GM23338 (cell line): ENCODE measurements around the gene COL4A6. TPM values are rescaled to one million over a fixed set of nuclear protein-coding genes. Genes with fewer than 3 reads are reported as not detected.

Experiments
- ATAC-seq: fragments of 200-7000 bp; cut with Tn5 transposase; 3 replicates; pipeline ENCODE4 v1.9.1; 2020
- DNase-seq: peaks from one replicate; pipeline ENCODE4 v3.0.0-alpha.2; 2015; ENCODE audit warnings: low spot score
- H2AFZ ChIP-seq: fragments of 200-600 bp; sonication (generic); 2 replicates; pipeline ENCODE4 v1.8.0; 2016; ENCODE audit warnings: antibody characterized with exemption, mild to moderate bottlenecking, moderate library complexity
- H3F3A ChIP-seq: fragments of 200-600 bp; sonication (generic); replicated peaks from 2 replicates; pipeline ENCODE4 v1.8.0; 2017; ENCODE audit warnings: antibody characterized with exemption, mixed run types, low read depth
- H3K27ac ChIP-seq: fragments of 200-600 bp; sonication (generic); 2 replicates; pipeline ENCODE4 v1.6.1; 2016; ENCODE audit warnings: low read depth
- H3K27me3 ChIP-seq: fragments of 200-600 bp; sonication (generic); 2 replicates; pipeline ENCODE4 v1.8.0; 2016; ENCODE audit warnings: mild to moderate bottlenecking, mixed run types, moderate library complexity; ENCODE audit not compliant: insufficient read depth
- H3K36me3 ChIP-seq: fragments of 200-600 bp; sonication (generic); 2 replicates; pipeline ENCODE4 v1.8.0; 2016; ENCODE audit warnings: mild to moderate bottlenecking; ENCODE audit not compliant: insufficient read depth
- H3K4me1 ChIP-seq: fragments of 200-600 bp; sonication (generic); 2 replicates; pipeline ENCODE4 v1.8.0; 2016; ENCODE audit warnings: mild to moderate bottlenecking, moderate library complexity; ENCODE audit not compliant: insufficient read depth
- H3K4me2 ChIP-seq: fragments of 200-600 bp; sonication (generic); 2 replicates; pipeline ENCODE4 v1.7.1; 2017; ENCODE audit warnings: mixed run types
- H3K4me3 ChIP-seq: fragments of 200-600 bp; sonication (generic); 2 replicates; pipeline ENCODE4 v1.6.1; 2016; ENCODE audit warnings: mixed run types
- H3K79me2 ChIP-seq: fragments of 200-600 bp; sonication (generic); replicated peaks from 2 replicates; pipeline ENCODE4 v1.8.0; 2017; ENCODE audit warnings: mild to moderate bottlenecking; ENCODE audit not compliant: insufficient read depth
- H3K9me2 ChIP-seq: fragments of 200-600 bp; sonication (generic); 2 replicates; pipeline ENCODE4 v1.8.0; 2017; ENCODE audit not compliant: insufficient read depth
- H4K20me1 ChIP-seq: fragments of 200-600 bp; sonication (generic); replicated peaks from 2 replicates; pipeline ENCODE4 v1.8.0; 2017; ENCODE audit warnings: mild to moderate bottlenecking; ENCODE audit not compliant: insufficient read depth
- H3K27ac Mint-ChIP-seq: 2 replicates; pipeline ENCODE4 v1.8.0; 2020; ENCODE audit warnings: inconsistent platforms, mild to moderate bottlenecking, moderate library complexity, mixed read lengths
- H3K27me3 Mint-ChIP-seq: 3 replicates; pipeline ENCODE4 v1.8.0; 2022; ENCODE audit warnings: low read depth, mild to moderate bottlenecking, moderate library complexity, mixed read lengths, inconsistent platforms; ENCODE audit not compliant: insufficient read depth, poor library complexity
- H3K36me3 Mint-ChIP-seq: 3 replicates; pipeline ENCODE4 v1.8.0; 2021; ENCODE audit warnings: low read depth, mild to moderate bottlenecking, inconsistent platforms, moderate library complexity, mixed read lengths
- H3K4me1 Mint-ChIP-seq: 3 replicates; pipeline ENCODE4 v1.8.0; 2020; ENCODE audit warnings: mild to moderate bottlenecking, inconsistent platforms, mixed read lengths
- H3K4me3 Mint-ChIP-seq: 3 replicates; pipeline ENCODE4 v1.8.0; 2021; ENCODE audit warnings: moderate library complexity, mild to moderate bottlenecking, inconsistent platforms, mixed read lengths
- H3K9me3 Mint-ChIP-seq: 3 replicates; pipeline ENCODE4 v1.8.0; 2020; ENCODE audit warnings: moderate library complexity, mild to moderate bottlenecking, inconsistent platforms, mixed read lengths
- CREB1 ChIP-seq: fragments of 250-450 bp; sonication (Bioruptor Pico); IDR thresholded peaks from 2 replicates; pipeline ENCODE4 v1.5.0; 2020; ENCODE audit warnings: low read depth, mild to moderate bottlenecking, moderate library complexity
- CTCF ChIP-seq, 2 experiments: fragments of 200-600 bp in 1 of 2; sonication (generic) in 1 of 2; conservative IDR thresholded peaks; 2 replicates each; pipeline versions ENCODE4 v1.5.1 to v1.6.1; 2016 to 2017; ENCODE audit warnings: antibody characterized with exemption in 2 of 2, low read depth in 2 of 2, mild to moderate bottlenecking in 2 of 2, moderate library complexity in 1 of 2
- ETS1 ChIP-seq: IDR thresholded peaks from 2 replicates; pipeline ENCODE4 v1.6.1; 2016; ENCODE audit warnings: antibody characterized with exemption
- EZH2 ChIP-seq: fragments of 200-600 bp; sonication (generic); IDR thresholded peaks from one replicate; pipeline ENCODE4 v1.8.0; 2017; ENCODE audit warnings: antibody characterized with exemption, mild to moderate bottlenecking, low read depth; ENCODE audit not compliant: unreplicated experiment
- EZH2phosphoT487 ChIP-seq: fragments of 200-600 bp; sonication (generic); IDR thresholded peaks from one replicate; pipeline ENCODE4 v1.8.1; 2018; ENCODE audit warnings: antibody characterized with exemption; ENCODE audit not compliant: unreplicated experiment
- JUNB ChIP-seq: IDR thresholded peaks from one replicate; pipeline ENCODE4 v1.6.1; 2016; ENCODE audit warnings: antibody characterized with exemption; ENCODE audit not compliant: unreplicated experiment
- NANOG ChIP-seq: IDR thresholded peaks from 2 replicates; pipeline ENCODE4 v1.6.1; 2016; ENCODE audit warnings: antibody characterized with exemption, borderline replicate concordance
- POLR2AphosphoS5 ChIP-seq: IDR thresholded peaks from 2 replicates; pipeline ENCODE4 v1.6.1; 2016; ENCODE audit warnings: antibody characterized with exemption, low read depth
- STAT1 ChIP-seq: IDR thresholded peaks from one replicate; pipeline ENCODE4 v1.6.1; 2016; ENCODE audit warnings: antibody characterized with exemption; ENCODE audit not compliant: unreplicated experiment
- ZNF114 ChIP-seq: fragments of 250-450 bp; sonication (Bioruptor Pico); IDR thresholded peaks from 2 replicates; pipeline ENCODE4 v1.5.0; 2020; ENCODE audit warnings: mild to moderate bottlenecking, moderate library complexity
- ZNF331 ChIP-seq: fragments of 250-450 bp; sonication (Bioruptor Pico); IDR thresholded peaks from 2 replicates; pipeline ENCODE4 v1.5.0; 2020; ENCODE audit warnings: low read depth, mild to moderate bottlenecking, moderate library complexity
- ZNF462 ChIP-seq: fragments of 250-450 bp; sonication (Bioruptor Pico); IDR thresholded peaks from 2 replicates; pipeline ENCODE4 v1.5.0; 2020; ENCODE audit warnings: mild to moderate bottlenecking, moderate library complexity
- polyA plus RNA-seq: library from polyadenylated mRNA; unstranded; fragments of >200 nt; fragmentation: Nextera tagmentation; extraction: Ambion mirVana; gene quantifications from 2 replicates; pipeline ENCODE4 v1.2.1, GENCODE V29; 2016
- total RNA-seq: library from RNA; depleted of rRNA; stranded (reverse); fragments of >200 nt; shearing (Covaris generic); gene quantifications from 2 replicates; pipeline ENCODE4 v1.2.3, GENCODE V29; 2014
- TF ChIP-seq, protein P1 (sequence below): IDR thresholded peaks from one replicate; pipeline ENCODE4 v1.6.1; 2018; ENCODE audit warnings: antibody characterized with exemption; ENCODE audit not compliant: unreplicated experiment

The COL4A6 gene
- total and polyA plus RNA-seq, 2 experiments from 2014 or later, result 4.1 to 15.2 TPM

- Mint-ChIP-seq H3K9me3 (no peaks in the 10 kb centered on the region), H3K4me3 (no peak overlapping the region), H3K4me1 (peaks cover 11% of the 10 kb centered on the region; the same call in 2 of the 3 replicates), H3K27ac (no peak overlapping the region), H3K27me3 (no peaks in the 10 kb centered on the region), H3K36me3 (no peaks in the 10 kb centered on the region)
- Histone ChIP-seq H3K27me3 (no peaks in the 10 kb centered on the region), H4K20me1 (no peaks in the 10 kb centered on the region), H3K79me2 (no peaks in the 10 kb centered on the region), H3K27ac (no peak overlapping the region), H3K4me2 (no peak overlapping the region), H3K9me2 (no peaks in the 10 kb centered on the region), H3K4me1 (no peaks in the 10 kb centered on the region), H3K4me3 (no peak overlapping the region), H2AFZ (no peak overlapping the region), H3F3A (no peaks in the 10 kb centered on the region), H3K36me3 (no peaks in the 10 kb centered on the region)
- TF ChIP-seq EZH2 (no peak), EZH2phosphoT487 (no peak), POLR2AphosphoS5 (no peak), CREB1 (no peak), STAT1 (no peak), ZNF331 (no peak), CTCF (conservative IDR thresholded peaks at IDR 0.05; ENCODE audit: low read depth in 2 of 2) (no peak), NANOG (no peak), ZNF462 (CRISPR knock-in tag) (no peak), ZNF114 (CRISPR knock-in tag) (no peak), ETS1 (no peak), JUNB (no peak)
- TF ChIP-seq, protein P1, sequence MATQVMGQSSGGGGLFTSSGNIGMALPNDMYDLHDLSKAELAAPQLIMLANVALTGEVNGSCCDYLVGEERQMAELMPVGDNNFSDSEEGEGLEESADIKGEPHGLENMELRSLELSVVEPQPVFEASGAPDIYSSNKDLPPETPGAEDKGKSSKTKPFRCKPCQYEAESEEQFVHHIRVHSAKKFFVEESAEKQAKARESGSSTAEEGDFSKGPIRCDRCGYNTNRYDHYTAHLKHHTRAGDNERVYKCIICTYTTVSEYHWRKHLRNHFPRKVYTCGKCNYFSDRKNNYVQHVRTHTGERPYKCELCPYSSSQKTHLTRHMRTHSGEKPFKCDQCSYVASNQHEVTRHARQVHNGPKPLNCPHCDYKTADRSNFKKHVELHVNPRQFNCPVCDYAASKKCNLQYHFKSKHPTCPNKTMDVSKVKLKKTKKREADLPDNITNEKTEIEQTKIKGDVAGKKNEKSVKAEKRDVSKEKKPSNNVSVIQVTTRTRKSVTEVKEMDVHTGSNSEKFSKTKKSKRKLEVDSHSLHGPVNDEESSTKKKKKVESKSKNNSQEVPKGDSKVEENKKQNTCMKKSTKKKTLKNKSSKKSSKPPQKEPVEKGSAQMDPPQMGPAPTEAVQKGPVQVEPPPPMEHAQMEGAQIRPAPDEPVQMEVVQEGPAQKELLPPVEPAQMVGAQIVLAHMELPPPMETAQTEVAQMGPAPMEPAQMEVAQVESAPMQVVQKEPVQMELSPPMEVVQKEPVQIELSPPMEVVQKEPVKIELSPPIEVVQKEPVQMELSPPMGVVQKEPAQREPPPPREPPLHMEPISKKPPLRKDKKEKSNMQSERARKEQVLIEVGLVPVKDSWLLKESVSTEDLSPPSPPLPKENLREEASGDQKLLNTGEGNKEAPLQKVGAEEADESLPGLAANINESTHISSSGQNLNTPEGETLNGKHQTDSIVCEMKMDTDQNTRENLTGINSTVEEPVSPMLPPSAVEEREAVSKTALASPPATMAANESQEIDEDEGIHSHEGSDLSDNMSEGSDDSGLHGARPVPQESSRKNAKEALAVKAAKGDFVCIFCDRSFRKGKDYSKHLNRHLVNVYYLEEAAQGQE, result no peak
- no peak for ATAC-seq
- DNase-seq, result no peak
These were observed 207.6 kb downstream of the COL4A6 start for GRCh38 chrX:108230574-108230973.
